Measurements from ENCODE around the gene RAB11FIP3. TPM values are rescaled to one million over a fixed set of nuclear protein-coding genes. Genes with fewer than 3 reads are reported as not detected.

The RAB11FIP3 gene
- total and polyA plus RNA-seq, 2 of the 13 experiments (the other 11 are each of a cell fraction or from before 2014, with no cell fraction given): 34.3 to 57.6 TPM

- no peak for TF ChIP-seq RORA (CRISPR knock-in tag; IDR thresholded peaks at IDR 0.05)
- TF ChIP-seq ZNF34 (CRISPR knock-in tag; IDR thresholded peaks at IDR 0.05; ENCODE audit: borderline replicate concordance): no peak
- TF ChIP-seq ZNF232 (CRISPR knock-in tag; IDR thresholded peaks at IDR 0.05; ENCODE audit: borderline replicate concordance): peak; percentile 76; the same call in 1 of the 2 replicates
- TF ChIP-seq RARG (CRISPR knock-in tag; IDR thresholded peaks at IDR 0.05; ENCODE audit: low read depth): no peak
- TF ChIP-seq ZNF292 (CRISPR knock-in tag; IDR thresholded peaks at IDR 0.05; ENCODE audit: borderline replicate concordance, low read depth): peak; percentile 99
- no peak; the same call in 1 of the 2 replicates for TF ChIP-seq ZNF552 (CRISPR knock-in tag; IDR thresholded peaks at IDR 0.05; ENCODE audit: borderline replicate concordance)
- TF ChIP-seq TEF (CRISPR knock-in tag; IDR thresholded peaks at IDR 0.05): no peak
- peak; percentile 87; the same call in 1 of the 2 replicates for TF ChIP-seq ZFP36L1 (CRISPR knock-in tag; IDR thresholded peaks at IDR 0.05)
- no peak for TF ChIP-seq ZNF577 (CRISPR knock-in tag; IDR thresholded peaks at IDR 0.05; ENCODE audit: borderline replicate concordance, low read depth)
- TF ChIP-seq, protein P1, sequence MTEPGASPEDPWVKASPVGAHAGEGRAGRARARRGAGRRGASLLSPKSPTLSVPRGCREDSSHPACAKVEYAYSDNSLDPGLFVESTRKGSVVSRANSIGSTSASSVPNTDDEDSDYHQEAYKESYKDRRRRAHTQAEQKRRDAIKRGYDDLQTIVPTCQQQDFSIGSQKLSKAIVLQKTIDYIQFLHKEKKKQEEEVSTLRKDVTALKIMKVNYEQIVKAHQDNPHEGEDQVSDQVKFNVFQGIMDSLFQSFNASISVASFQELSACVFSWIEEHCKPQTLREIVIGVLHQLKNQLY (CRISPR knock-in tag; IDR thresholded peaks at IDR 0.05): peak; percentile 94
- no peak for TF ChIP-seq RNF219 (CRISPR knock-in tag; IDR thresholded peaks at IDR 0.05)
- peak; percentile 45; the same call in 1 of the 2 replicates for TF ChIP-seq ZNF629 (CRISPR knock-in tag; conservative IDR thresholded peaks at IDR 0.05)
- TF ChIP-seq TIGD3 (CRISPR knock-in tag; IDR thresholded peaks at IDR 0.05; ENCODE audit: borderline replicate concordance): no peak
- peak; percentile 70 for TF ChIP-seq ZFP91 (CRISPR knock-in tag; IDR thresholded peaks at IDR 0.05; ENCODE audit: borderline replicate concordance)
- TF ChIP-seq, protein P2, sequence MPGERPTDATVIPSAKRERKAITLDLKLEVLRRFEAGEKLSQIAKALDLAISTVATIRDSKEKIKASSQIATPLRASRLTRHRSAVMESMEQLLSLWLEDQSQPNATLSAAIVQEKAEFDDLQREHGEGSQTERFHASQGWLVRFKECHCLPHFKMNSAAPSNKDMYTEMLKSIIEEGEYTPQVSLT (CRISPR knock-in tag; IDR thresholded peaks at IDR 0.05; ENCODE audit: borderline replicate concordance, low read depth): no peak
- 0 out of 2 replicates have a peak, but pooled peaks have one; percentile 73 for TF ChIP-seq ZNF337 (CRISPR knock-in tag; IDR thresholded peaks at IDR 0.05; ENCODE audit: borderline replicate concordance, low read depth)
- TF ChIP-seq ZMYM4 (CRISPR knock-in tag; IDR thresholded peaks at IDR 0.05): peak; percentile 81; the same call in 1 of the 2 replicates
- peak; percentile 97 for TF ChIP-seq FOXO1 (CRISPR knock-in tag; IDR thresholded peaks at IDR 0.05)
- TF ChIP-seq NFATC3 (CRISPR knock-in tag; IDR thresholded peaks at IDR 0.05): no peak
- no peak for TF ChIP-seq RFXAP (CRISPR knock-in tag; IDR thresholded peaks at IDR 0.05; ENCODE audit: borderline replicate concordance)
- TF ChIP-seq GPN1 (CRISPR knock-in tag; IDR thresholded peaks at IDR 0.05; ENCODE audit: borderline replicate concordance): no peak
- peak; percentile 98 for TF ChIP-seq SAP130 (CRISPR knock-in tag; IDR thresholded peaks at IDR 0.05; ENCODE audit: low read depth)
Measured at GRCh38 chr16:508884-509736, 83.7 kb downstream of the RAB11FIP3 start (continued).
